Kidney (tissue), 14 donors: ENCODE data around the gene GNG3. TPM values are rescaled to one million over a fixed set of nuclear protein-coding genes. Genes with fewer than 3 reads are reported as not detected.

Source experiments
- DNase-seq, 5 donors: peaks; one replicate each; pipeline ENCODE4 v3.0.0-alpha.2; 2013 to 2020
- FAIRE-seq: peaks from 2 replicates; lab custom pipeline; 2012; peaks lifted over from hg19 to GRCh38; lab: Jason Lieb, UNC
- H3K27ac ChIP-seq, 2 donors: one replicate each; pipeline ENCODE4 v1.7.0; 2013; ENCODE audit warnings: low read depth in 2 of 2, low read length in 2 of 2, inconsistent platforms in 1 of 2
- H3K27me3 ChIP-seq: one replicate; pipeline ENCODE4 v1.7.1; 2013; ENCODE audit warnings: low read length, inconsistent platforms; ENCODE audit not compliant: control insufficient read depth, insufficient read depth
- H3K36me3 ChIP-seq, 3 donors: one replicate each; pipeline versions ENCODE4 v1.7.0 to v1.7.1; 2013; ENCODE audit warnings: low read length in 3 of 3, control low read depth in 1 of 3, inconsistent platforms in 1 of 3; ENCODE audit not compliant: insufficient read depth in 3 of 3, control insufficient read depth in 2 of 3
- H3K4me1 ChIP-seq, 3 donors: one replicate each; pipeline versions ENCODE4 v1.7.0 to v1.7.1; 2013; ENCODE audit warnings: low read length in 3 of 3, inconsistent platforms in 1 of 3, low read depth in 1 of 3; ENCODE audit not compliant: control insufficient read depth in 2 of 3, insufficient read depth in 2 of 3
- H3K4me3 ChIP-seq, 3 donors: one replicate each; pipeline versions ENCODE4 v1.7.0 to v1.8.1; 2013; ENCODE audit warnings: low read length in 3 of 3, control low read depth in 1 of 3, inconsistent platforms in 1 of 3
- H3K9ac ChIP-seq, 3 donors: one replicate each; pipeline versions ENCODE4 v1.7.0 to v1.7.1; 2013; ENCODE audit warnings: low read length in 3 of 3, control low read depth in 1 of 3, inconsistent platforms in 1 of 3
- H3K9me3 ChIP-seq, 3 donors: one replicate each; pipeline versions ENCODE4 v1.7.0 to v1.7.1; 2013; ENCODE audit warnings: low read length in 3 of 3, control low read depth in 1 of 3, inconsistent platforms in 1 of 3; ENCODE audit not compliant: control insufficient read depth in 2 of 3, insufficient read depth in 1 of 3
- intact Hi-C: fragments of 100-400 bp; cut with DNase I; formaldehyde crosslinking; loops from one replicate; pipeline ENCODE4 v1.11.1; 2022
- polyA plus RNA-seq: library from polyadenylated mRNA; stranded (reverse); fragments of 350-450 nt; fragmentation: Illumina TruSeq; extraction: RNeasy Lipid Tissue Mini Kit (QIAGEN cat#74804); gene quantifications from one replicate; pipeline ENCODE4 v1.2.3, GENCODE V29; 2014; ENCODE audit warnings: low read depth, low replicate concordance; ENCODE audit not compliant: insufficient read depth
- total RNA-seq: library from RNA; stranded (reverse); fragmentation: NEBNext Ultra II Directional; extraction: Animal tissue kit (Norgen Biotek cat#: 25700); gene quantifications from one replicate; pipeline ENCODE4 v1.2.1, GENCODE V29; 2021
- TF ChIP-seq, protein P1 (sequence below): IDR thresholded peaks from 3 replicates; pipeline ENCODE4 v1.5.1; 2012; ENCODE audit warnings: mild to moderate bottlenecking, moderate library complexity, borderline replicate concordance; ENCODE audit not compliant: insufficient read depth; ENCODE audit errors: extremely low read depth
- donor health status: control.
- donor health status: control.
- donor health status: control.
- donor health status: control.
- donor health status: control.
- donor health status: DM: yes; HTN: yes; CAD: no.
- donor health status: Normal renal cell carcinoma (clear cell type).

The GNG3 gene
- total and polyA plus RNA-seq, 2 donors from 2014 or later: 1.1 TPM; not detected in 1

- H3K9ac ChIP-seq: no peak overlapping the region
- no peaks in the 10 kb centered on the region for H3K27me3 ChIP-seq
- H3K9me3 ChIP-seq: no peaks in the 10 kb centered on the region
- FAIRE-seq (no peak), DNase-seq (no peak)
- no peak overlapping the region for H3K4me3 ChIP-seq
- TF ChIP-seq, protein P1, sequence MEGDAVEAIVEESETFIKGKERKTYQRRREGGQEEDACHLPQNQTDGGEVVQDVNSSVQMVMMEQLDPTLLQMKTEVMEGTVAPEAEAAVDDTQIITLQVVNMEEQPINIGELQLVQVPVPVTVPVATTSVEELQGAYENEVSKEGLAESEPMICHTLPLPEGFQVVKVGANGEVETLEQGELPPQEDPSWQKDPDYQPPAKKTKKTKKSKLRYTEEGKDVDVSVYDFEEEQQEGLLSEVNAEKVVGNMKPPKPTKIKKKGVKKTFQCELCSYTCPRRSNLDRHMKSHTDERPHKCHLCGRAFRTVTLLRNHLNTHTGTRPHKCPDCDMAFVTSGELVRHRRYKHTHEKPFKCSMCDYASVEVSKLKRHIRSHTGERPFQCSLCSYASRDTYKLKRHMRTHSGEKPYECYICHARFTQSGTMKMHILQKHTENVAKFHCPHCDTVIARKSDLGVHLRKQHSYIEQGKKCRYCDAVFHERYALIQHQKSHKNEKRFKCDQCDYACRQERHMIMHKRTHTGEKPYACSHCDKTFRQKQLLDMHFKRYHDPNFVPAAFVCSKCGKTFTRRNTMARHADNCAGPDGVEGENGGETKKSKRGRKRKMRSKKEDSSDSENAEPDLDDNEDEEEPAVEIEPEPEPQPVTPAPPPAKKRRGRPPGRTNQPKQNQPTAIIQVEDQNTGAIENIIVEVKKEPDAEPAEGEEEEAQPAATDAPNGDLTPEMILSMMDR: no peak
- intact Hi-C loops: no loop called here
- no peak overlapping the region for H3K27ac ChIP-seq
- H3K4me1 ChIP-seq: peaks cover 0 to 12% (median 0%) of the 10 kb centered on the region in 3 donors
- H3K36me3 ChIP-seq: peaks cover 31 to 91% (median 63%) of the 10 kb centered on the region in 3 donors
These were observed 12.0 kb downstream of the GNG3 start for GRCh38 chr11:62719302-62719978.

- no peak overlapping the region for H3K9ac ChIP-seq
- H3K4me3 ChIP-seq: no peak overlapping the region
- H3K4me1 ChIP-seq: peaks cover 0 to 13% (median 3%) of the 10 kb centered on the region in 3 donors
- no peaks in the 10 kb centered on the region for H3K9me3 ChIP-seq
- DNase-seq (peak in 3 of 5 donors; percentile 19 to 61 (median 35)), FAIRE-seq (no peak)
- no peaks in the 10 kb centered on the region for H3K27me3 ChIP-seq
- H3K27ac ChIP-seq: no peak overlapping the region
- TF ChIP-seq, protein P1: no peak
- peaks cover 26 to 68% (median 42%) of the 10 kb centered on the region in 3 donors for H3K36me3 ChIP-seq
- intact Hi-C loops: no loop called here
These were observed 14.5 kb downstream of the GNG3 start for GRCh38 chr11:62721994-62722393.

DNA sequence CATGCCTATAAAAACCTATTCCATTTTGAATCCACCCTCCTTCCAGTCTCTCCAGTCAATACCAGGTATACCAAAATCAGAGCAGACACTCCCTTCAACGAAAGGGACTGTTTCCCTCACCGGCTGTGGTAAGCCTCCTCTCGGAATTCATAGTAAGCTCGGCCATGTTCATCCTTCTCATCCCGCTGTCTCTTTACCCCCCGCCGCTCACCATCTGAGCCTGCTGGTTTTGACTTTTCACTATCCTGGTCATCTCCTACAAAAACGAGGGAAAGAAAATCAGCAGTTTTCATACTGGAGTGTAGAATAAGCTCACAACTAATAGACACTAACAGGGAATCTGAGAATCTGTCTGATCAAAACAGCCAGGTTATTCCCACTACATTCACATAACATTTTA lies 16.7 kb downstream of the GNG3 start:
- no peaks in the 10 kb centered on the region for H3K27me3 ChIP-seq
- FAIRE-seq (no peak), DNase-seq (no peak)
- intact Hi-C loops: no loop called here
- H3K9ac ChIP-seq: peak overlapping the region in 1 of 3 donors; percentile 43
- H3K27ac ChIP-seq: no peak overlapping the region
- TF ChIP-seq, protein P1: no peak
- H3K4me1 ChIP-seq: peaks cover 0 to 13% (median 3%) of the 10 kb centered on the region in 3 donors
- no peaks in the 10 kb centered on the region for H3K9me3 ChIP-seq
- peaks cover 21 to 47% (median 37%) of the 10 kb centered on the region in 3 donors for H3K36me3 ChIP-seq
- H3K4me3 ChIP-seq: peak overlapping the region in 2 of 3 donors; percentile 82 to 99
